RWPE2 (cell line): Measurements from ENCODE around the gene DVL1.

Experiments used
- ATAC-seq: fragments of 200-7000 bp; cut with Tn5 transposase; 3 replicates; pipeline ENCODE4 v1.9.1; 2021; ENCODE audit warnings: low read depth
- DNase-seq: peaks from one replicate; pipeline ENCODE4 v3.0.0-alpha.2; 2020; ENCODE audit warnings: low spot score
- H3K27ac ChIP-seq: fragments of 450-650 bp; 2 replicates; pipeline ENCODE4 v1.5.1; 2017; ENCODE audit warnings: mild to moderate bottlenecking; ENCODE audit not compliant: poor library complexity, severe bottlenecking
- H3K27me3 ChIP-seq: fragments of 250-450 bp; sonication (Bioruptor Pico); 2 replicates; pipeline ENCODE4 v1.5.1; 2021; ENCODE audit warnings: mild to moderate bottlenecking, moderate library complexity; ENCODE audit not compliant: insufficient read depth, poor library complexity, severe bottlenecking
- H3K36me3 ChIP-seq: fragments of 250-450 bp; sonication (Bioruptor Pico); 2 replicates; pipeline ENCODE4 v1.5.1; 2020; ENCODE audit warnings: low read depth, mild to moderate bottlenecking, moderate library complexity
- H3K4me1 ChIP-seq: fragments of 250-450 bp; sonication (Bioruptor Pico); 2 replicates; pipeline ENCODE4 v1.5.1; 2021; ENCODE audit warnings: mild to moderate bottlenecking, moderate library complexity; ENCODE audit not compliant: insufficient read depth, poor library complexity, severe bottlenecking
- H3K4me3 ChIP-seq: fragments of 250-450 bp; sonication (Bioruptor Pico); 2 replicates; pipeline ENCODE4 v1.5.1; 2021; ENCODE audit warnings: mild to moderate bottlenecking, moderate library complexity; ENCODE audit not compliant: severe bottlenecking
- H3K9me3 ChIP-seq: fragments of 250-450 bp; sonication (Bioruptor Pico); 2 replicates; pipeline ENCODE4 v1.5.1; 2021; ENCODE audit warnings: mild to moderate bottlenecking, moderate library complexity; ENCODE audit not compliant: severe bottlenecking
- TF ChIP-seq, protein P1 (sequence below): fragments of 450-650 bp; IDR thresholded peaks from one replicate; pipeline ENCODE4 v1.5.1; 2017; ENCODE audit warnings: mild to moderate bottlenecking, moderate library complexity; ENCODE audit not compliant: poor library complexity, severe bottlenecking

DVL1 gene

DNA sequence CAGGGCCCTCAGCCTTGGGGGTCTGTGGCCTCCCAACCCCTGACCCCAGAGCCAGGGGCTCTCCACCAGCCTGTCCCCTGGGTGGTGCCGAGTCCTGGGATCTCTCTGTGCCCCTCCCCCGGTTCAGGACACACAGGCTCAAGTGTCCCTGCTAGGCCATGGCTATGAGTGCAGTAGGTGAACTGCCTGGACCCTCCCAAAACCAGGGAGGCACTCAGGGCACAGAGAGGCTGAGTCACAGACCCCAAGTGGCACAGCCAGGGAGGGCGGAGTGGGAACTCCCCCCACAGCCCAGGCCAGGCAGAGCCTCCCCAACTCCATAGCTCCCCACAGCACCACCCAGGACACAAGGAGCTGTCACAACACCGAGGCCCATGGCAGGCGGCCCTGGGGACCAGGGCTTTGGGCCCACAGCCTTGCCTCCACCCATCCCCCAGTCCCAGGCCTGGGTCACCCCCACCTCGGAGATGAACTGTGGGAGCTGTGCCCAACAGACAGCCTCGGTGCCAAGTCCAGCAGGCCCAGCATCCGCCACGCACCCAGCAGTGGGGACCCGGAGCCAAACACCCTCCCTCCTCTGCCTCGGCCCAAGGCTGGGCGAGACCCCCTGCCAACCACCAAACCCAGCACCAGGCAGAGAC, 3.2 kb downstream of the DVL1 start:
- Histone ChIP-seq H3K27me3 (no peaks in the 10 kb centered on the region), H3K4me3 (no peak overlapping the region), H3K4me1 (peaks cover 26% of the 10 kb centered on the region), H3K36me3 (peaks cover 8% of the 10 kb centered on the region), H3K27ac (peak overlapping the region; percentile 98), H3K9me3 (no peaks in the 10 kb centered on the region)
- ATAC-seq (no peak), DNase-seq (no peak)
- TF ChIP-seq, protein P1, sequence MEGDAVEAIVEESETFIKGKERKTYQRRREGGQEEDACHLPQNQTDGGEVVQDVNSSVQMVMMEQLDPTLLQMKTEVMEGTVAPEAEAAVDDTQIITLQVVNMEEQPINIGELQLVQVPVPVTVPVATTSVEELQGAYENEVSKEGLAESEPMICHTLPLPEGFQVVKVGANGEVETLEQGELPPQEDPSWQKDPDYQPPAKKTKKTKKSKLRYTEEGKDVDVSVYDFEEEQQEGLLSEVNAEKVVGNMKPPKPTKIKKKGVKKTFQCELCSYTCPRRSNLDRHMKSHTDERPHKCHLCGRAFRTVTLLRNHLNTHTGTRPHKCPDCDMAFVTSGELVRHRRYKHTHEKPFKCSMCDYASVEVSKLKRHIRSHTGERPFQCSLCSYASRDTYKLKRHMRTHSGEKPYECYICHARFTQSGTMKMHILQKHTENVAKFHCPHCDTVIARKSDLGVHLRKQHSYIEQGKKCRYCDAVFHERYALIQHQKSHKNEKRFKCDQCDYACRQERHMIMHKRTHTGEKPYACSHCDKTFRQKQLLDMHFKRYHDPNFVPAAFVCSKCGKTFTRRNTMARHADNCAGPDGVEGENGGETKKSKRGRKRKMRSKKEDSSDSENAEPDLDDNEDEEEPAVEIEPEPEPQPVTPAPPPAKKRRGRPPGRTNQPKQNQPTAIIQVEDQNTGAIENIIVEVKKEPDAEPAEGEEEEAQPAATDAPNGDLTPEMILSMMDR = no peak

DNA sequence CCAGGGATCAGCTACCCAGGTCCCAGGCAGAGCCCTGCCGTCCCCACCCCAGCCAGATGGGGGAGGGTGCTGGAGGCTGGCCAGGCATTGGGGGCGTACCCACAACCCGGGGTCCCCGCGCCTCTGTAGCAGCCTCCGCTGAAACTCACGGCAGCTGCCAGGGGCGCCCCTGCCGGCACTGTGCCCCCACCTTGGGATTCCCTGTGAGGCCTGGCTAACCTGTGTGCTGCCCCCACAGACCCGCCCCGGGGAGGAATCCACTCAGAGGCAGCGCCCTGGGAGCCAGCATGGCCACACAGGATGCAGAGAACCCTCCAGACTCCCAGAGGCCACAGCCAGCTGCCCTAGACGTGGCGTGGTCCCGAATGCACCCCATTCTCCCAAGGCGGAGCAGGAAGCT, 3.8 kb downstream of the DVL1 start:
- Histone ChIP-seq H3K4me3 (peak overlapping the region; percentile 0), H3K9me3 (no peaks in the 10 kb centered on the region), H3K27ac (peak overlapping the region; percentile 98), H3K27me3 (no peaks in the 10 kb centered on the region), H3K4me1 (peaks cover 26% of the 10 kb centered on the region), H3K36me3 (peaks cover 14% of the 10 kb centered on the region)
- TF ChIP-seq, protein P1 = no peak
- DNase-seq = peak; percentile 82
- ATAC-seq = peak; percentile 42

- DNase-seq (peak; percentile 97), ATAC-seq (peak; percentile 75)
- Histone ChIP-seq H3K9me3 (no peaks in the 10 kb centered on the region), H3K4me3 (peak overlapping the region; percentile 0), H3K36me3 (peaks cover 19% of the 10 kb centered on the region), H3K27me3 (no peaks in the 10 kb centered on the region), H3K4me1 (peaks cover 26% of the 10 kb centered on the region), H3K27ac (peak overlapping the region; percentile 98)
- TF ChIP-seq, protein P1 = peak; percentile 43
Measured at GRCh38 chr1:1344655-1345361, 4.4 kb downstream of the DVL1 start.

GRCh38 chr1:1343811-1344421, 5.3 kb downstream of the DVL1 start:
- Histone ChIP-seq H3K27ac (peak overlapping the region; percentile 98), H3K4me3 (no peak overlapping the region), H3K36me3 (peaks cover 22% of the 10 kb centered on the region), H3K9me3 (no peaks in the 10 kb centered on the region), H3K4me1 (peaks cover 26% of the 10 kb centered on the region), H3K27me3 (no peaks in the 10 kb centered on the region)
- DNase-seq (no peak), ATAC-seq (0 out of 3 replicates have a peak, but pooled peaks have one; percentile 0)
- TF ChIP-seq, protein P1 = no peak
